ENCODE results near the gene SLC12A4. TPM values are rescaled to one million over a fixed set of nuclear protein-coding genes. Genes with fewer than 3 reads are reported as not detected.

SLC12A4 gene
- total and polyA plus RNA-seq, 2 of the 13 experiments (the other 11 are each of a cell fraction or from before 2014, with no cell fraction given) = 65.1 to 84.3 TPM

- TF ChIP-seq ZNF687 (CRISPR knock-in tag; IDR thresholded peaks at IDR 0.05) (peak; percentile 72), TARDBP (CRISPR knock-in tag; IDR thresholded peaks at IDR 0.05) (no peak), HNF1A (IDR thresholded peaks at IDR 0.05; ENCODE audit: low read depth) (no peak), HNF1A (CRISPR knock-in tag; IDR thresholded peaks at IDR 0.05; ENCODE audit: borderline replicate concordance) (no peak), ZNF639 (CRISPR knock-in tag; conservative IDR thresholded peaks at IDR 0.05) (no peak), ATRX (CRISPR knock-in tag; IDR thresholded peaks at IDR 0.05; ENCODE audit: borderline replicate concordance) (no peak), ZNF234 (CRISPR knock-in tag; conservative IDR thresholded peaks at IDR 0.05) (no peak), ATF7 (IDR thresholded peaks at IDR 0.05) (no peak), ATF7 (CRISPR knock-in tag; IDR thresholded peaks at IDR 0.05) (no peak), MED8 (CRISPR knock-in tag; IDR thresholded peaks at IDR 0.05; ENCODE audit: insufficient replicate concordance) (no peak), ZNF205 (CRISPR knock-in tag; IDR thresholded peaks at IDR 0.05) (no peak), CTCF (CRISPR knock-in tag; IDR thresholded peaks at IDR 0.05) (peak; percentile 55), CENPBD1 (CRISPR knock-in tag; IDR thresholded peaks at IDR 0.05; ENCODE audit: borderline replicate concordance, low read depth) (no peak)
Measured at GRCh38 chr16:67969254-67970039, 1.0 kb upstream of the SLC12A4 start (continued).
